GM18907 (cell line): ENCODE data around the gene PHF20.
"Not testable (repeated sequence)": the region's sequence is repeated elsewhere in the genome, so short reads cannot be mapped to it uniquely, and the experiment has no call there.

Experiments
- ATAC-seq: cut with Tn5 transposase; IDR thresholded peaks from one replicate; pipeline ENCODE4 v1.9.1; 2021; ENCODE audit warnings: mild to moderate bottlenecking, moderate library complexity; ENCODE audit not compliant: unreplicated experiment

Gene PHF20

DNA sequence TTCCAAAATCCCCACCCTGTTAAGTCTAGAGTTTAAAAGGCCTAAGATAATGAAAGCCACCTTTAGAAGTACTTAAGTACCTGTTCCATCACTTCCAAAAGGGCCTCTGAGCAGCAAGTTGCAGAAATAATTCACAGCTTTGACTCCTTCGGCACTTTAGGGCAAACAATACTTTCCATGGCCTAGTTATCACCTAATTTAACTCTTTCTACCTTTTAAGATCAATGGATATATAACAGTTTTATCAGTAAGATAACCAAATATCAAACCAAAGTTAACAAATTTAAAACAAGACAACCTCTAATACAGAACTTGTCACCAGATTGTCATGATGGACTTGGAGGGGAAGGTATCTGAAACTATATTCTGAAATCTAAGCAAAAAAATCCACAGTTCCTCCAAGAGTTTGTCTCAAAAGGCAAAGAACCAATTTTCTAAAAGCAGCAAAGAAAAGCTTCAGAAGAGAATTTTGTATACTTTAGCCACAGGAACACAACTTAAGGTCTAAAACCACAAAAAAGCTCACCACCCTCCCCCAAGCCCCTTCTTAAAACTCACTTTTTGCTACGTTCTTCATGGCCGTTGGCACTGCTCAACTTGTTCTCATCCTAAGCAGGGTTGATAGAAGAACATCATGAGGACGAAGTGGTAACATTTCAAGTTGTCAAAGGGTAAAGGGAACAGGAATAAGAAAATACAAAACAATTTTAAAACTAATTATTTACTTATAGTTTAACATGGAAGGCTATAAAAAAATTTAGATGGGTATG, 33.2 kb upstream of the PHF20 start:
- no peak for ATAC-seq

DNA sequence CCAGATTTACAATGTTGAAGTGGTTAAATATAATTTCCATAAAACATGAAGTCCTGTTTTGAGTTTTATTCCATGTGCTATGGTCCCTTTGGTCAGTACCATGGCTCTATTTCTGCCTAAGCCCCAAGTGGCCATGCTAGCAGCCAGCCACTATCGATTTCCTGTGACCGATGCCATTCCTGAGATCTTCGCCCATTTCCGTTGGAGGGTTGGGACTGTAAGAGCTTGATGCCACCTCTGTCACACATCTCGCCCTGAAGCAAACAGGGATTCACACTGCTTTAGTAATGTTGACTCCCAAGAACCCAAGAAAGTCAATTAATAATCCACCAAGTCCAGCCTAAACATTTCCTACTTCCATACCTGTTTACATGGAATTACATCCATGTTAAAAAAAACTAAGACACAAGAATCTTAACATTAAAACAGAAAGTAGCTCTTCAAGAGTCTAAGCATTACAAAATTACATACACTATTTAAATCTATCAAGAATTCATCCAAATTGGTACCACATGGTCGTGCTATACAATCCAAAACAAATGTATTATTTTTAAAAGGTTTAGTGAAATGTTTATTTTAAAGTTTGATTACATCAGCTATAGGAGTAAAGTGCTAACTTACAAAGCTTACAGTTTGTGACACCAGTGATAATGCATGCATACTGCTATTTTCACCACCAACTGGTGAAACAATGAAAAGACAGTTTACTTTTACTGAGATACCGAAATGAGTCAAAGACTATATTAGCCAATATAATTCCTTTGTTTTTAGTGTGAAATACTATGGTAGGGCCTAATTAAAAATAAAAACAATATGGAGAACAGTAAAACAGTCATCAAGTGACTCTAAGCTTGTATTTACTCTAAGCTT, 32.3 kb upstream of the PHF20 start:
- ATAC-seq: no peak

GRCh38 chr20:35741892-35742740, 29.7 kb upstream of the PHF20 start, which contains the start of gene RBM39:
Gene RBM39 (minus strand): TSS chr20:35742260. CDS start chr20:35740874, 1,386 bp downstream.
- peak; percentile 88 for ATAC-seq

- no peak for ATAC-seq
These were observed 28.9 kb upstream of the PHF20 start for GRCh38 chr20:35742741-35743523.

- no peak for ATAC-seq
These were observed 27.9 kb upstream of the PHF20 start for GRCh38 chr20:35743693-35744491.

DNA sequence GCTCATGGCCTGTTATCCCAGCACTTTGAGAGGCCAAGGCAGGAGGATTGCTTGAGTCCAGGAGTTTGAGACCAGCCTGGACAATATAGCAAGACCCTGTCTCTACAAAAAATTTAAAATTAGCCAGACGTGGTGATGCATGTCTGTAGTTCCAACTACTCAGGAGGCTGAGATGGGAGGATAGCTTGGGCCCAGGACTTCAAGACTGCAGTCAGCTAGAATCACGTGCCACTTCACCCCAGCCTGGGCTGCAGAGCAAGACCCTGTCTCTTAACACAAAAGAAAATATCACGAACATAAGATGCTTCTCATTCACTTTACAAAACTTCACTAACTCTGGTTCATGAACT, 27.3 kb upstream of the PHF20 start:
- not testable (repeated sequence) for ATAC-seq

- no peak for ATAC-seq
These were observed 21.2 kb upstream of the PHF20 start for GRCh38 chr20:35750611-35751010.

GRCh38 chr20:35756404-35756803, 15.4 kb upstream of the PHF20 start:
- ATAC-seq: no peak

- no peak for ATAC-seq
These were observed 14.6 kb upstream of the PHF20 start for GRCh38 chr20:35757098-35757705.

- not testable (repeated sequence) for ATAC-seq
These were observed 10.3 kb upstream of the PHF20 start for GRCh38 chr20:35761548-35761947.

- no peak for ATAC-seq
These were observed 9.4 kb upstream of the PHF20 start for GRCh38 chr20:35762461-35762860.

GRCh38 chr20:35764936-35765335, 6.9 kb upstream of the PHF20 start:
- not testable (repeated sequence) for ATAC-seq

GRCh38 chr20:35766843-35767242, 5.0 kb upstream of the PHF20 start:
- ATAC-seq: no peak

DNA sequence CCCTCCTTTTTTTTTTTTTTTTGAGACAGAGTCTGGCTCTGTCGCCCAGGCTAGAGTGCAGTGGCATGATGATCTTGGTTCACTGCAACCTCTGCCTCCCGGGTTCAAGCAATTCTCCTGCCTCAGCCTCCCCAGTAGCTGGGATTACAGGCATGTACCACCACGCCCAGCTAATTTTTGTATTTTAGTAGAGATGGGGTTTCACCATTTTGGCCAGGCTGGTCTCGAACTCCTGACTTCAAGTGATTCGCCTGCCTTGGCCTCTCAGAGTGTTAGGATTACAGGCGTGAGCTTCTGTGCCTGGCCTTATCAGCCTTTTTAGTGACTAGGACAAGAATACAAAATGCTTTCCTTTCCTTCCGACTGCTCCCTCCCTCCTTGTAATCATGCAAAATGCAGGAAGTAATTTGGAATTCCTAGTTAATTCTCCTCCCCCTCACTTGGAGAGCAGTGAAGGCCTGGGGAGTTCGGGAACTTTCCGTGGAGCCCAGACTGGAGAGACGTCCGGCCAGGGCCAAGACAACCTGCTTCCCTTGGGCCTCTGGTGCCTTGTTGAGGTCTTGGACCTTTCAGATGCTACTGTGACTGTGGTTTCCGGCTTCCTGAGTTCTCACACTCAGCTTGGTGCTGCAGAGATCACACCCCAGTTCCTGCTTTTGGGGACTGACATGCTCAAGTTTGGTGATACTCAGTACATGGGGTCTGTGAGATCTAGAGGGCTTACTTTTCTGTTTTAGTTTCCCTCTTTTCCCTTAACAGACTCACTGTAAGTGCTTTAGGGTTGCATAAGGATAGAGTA, 3.9 kb upstream of the PHF20 start:
- peak; percentile 57 for ATAC-seq

DNA sequence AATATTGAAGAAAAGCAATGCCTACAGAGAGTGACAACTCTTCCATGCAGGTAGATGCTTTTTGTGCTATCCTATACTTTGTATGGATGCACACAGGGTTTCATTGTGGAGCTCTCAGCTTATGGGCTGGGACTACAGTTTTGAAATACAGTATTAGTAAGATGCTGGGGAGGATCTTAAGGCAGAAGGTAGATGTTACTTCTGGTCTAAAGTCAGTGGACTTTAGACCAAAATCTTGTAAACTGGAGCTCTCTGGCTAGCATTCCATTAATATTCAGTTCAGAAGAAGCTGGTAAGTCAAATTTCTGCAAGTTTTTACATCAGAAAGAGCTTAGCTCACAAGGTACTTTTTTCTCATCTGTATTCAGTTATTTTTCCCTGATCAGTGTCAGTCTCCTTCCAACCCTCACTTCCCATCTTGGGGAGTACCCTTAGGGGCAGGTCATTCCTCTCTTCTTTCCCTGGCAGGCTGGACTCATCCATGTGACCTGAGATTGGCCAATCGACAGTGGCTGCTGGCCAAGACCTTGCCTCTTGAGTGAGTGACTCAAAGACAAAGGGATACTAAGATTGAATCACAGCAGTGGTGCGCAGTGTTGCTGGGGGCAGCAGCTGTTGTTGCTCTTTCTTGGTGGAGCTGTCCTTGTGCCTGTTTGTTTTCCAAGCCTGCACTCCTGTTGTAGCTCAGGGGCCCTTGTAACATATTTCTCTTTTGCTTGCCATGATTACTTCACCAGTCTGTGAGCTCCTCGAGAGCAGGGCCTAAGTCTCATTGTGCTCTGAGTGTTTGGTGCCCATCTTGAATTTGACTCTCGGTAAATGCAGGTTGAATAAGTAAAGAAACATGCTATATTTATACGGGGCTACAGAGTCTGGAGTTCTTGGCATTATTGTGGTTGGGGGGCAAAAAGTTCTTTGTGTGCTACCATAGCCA, 2.8 kb upstream of the PHF20 start:
- ATAC-seq: no peak

- no peak for ATAC-seq
These were observed 487 bp upstream of the PHF20 start for GRCh38 chr20:35771367-35771688.

GRCh38 chr20:35772563-35773058, 796 bp downstream of the PHF20 start:
- no peak for ATAC-seq
